Esophagus squamous epithelium (tissue), 5 donors: ENCODE results near the gene TMEM163. TPM values are rescaled to one million over a fixed set of nuclear protein-coding genes. Genes with fewer than 3 reads are reported as not detected.

ENCODE experiments used
- DNase-seq: peaks from one replicate; lab custom pipeline; 2025; lab: John Stamatoyannopoulos, UW
- H3K27ac ChIP-seq, 4 donors: fragments of 200-600 bp; sonication (generic); one replicate each; pipeline ENCODE4 v1.5.1; 2016 to 2019; ENCODE audit warnings: mild to moderate bottlenecking in 1 of 4
- H3K27me3 ChIP-seq, 4 donors: fragments of 200-600 bp; sonication (generic); 1 replicate in 3 of 4; 2 replicates in 1 of 4; pipeline versions ENCODE4 v1.5.1 to v1.6.0; 2017 to 2021; ENCODE audit warnings: antibody characterized with exemption in 1 of 4
- H3K36me3 ChIP-seq, 3 donors: fragments of 200-600 bp; sonication (generic); one replicate each; pipeline ENCODE4 v1.5.1; 2016 to 2019
- H3K4me1 ChIP-seq, 3 donors: fragments of 200-600 bp; sonication (generic); one replicate each; pipeline ENCODE4 v1.5.1; 2017 to 2019
- H3K4me3 ChIP-seq, 4 donors: fragments of 200-600 bp; sonication (generic); 1 replicate in 3 of 4; 2 replicates in 1 of 4; pipeline ENCODE4 v1.5.1; 2016 to 2019; ENCODE audit warnings: mild to moderate bottlenecking in 2 of 4, moderate library complexity in 1 of 4
- H3K9me3 ChIP-seq, 3 donors: fragments of 200-600 bp; sonication (generic); one replicate each; pipeline ENCODE4 v1.5.1; 2016 to 2019
- CTCF ChIP-seq, 6 experiments: fragments of 450-650 bp in 4 of 6; fragments of 200-600 bp in 2 of 6; sonication (generic) in 2 of 6; IDR thresholded peaks; one replicate each; pipeline ENCODE4 v1.5.1; 2016 to 2019; ENCODE audit warnings: antibody characterized with exemption in 6 of 6, mild to moderate bottlenecking in 4 of 6, moderate library complexity in 4 of 6
- POLR2A ChIP-seq, 4 donors: fragments of 450-650 bp; IDR thresholded peaks; one replicate each; pipeline ENCODE4 v1.6.1; 2017; ENCODE audit warnings: antibody characterized with exemption in 4 of 4, mild to moderate bottlenecking in 4 of 4, moderate library complexity in 3 of 4
- whole genome bisulfite sequencing, 2 donors: methylation state at CpG; one replicate each; pipeline ENCODE4 v1.1.5; 2018; 5-methylcytosine and 5-hydroxymethylcytosine counted together
- intact Hi-C: fragments of 100-400 bp; cut with DNase I; formaldehyde crosslinking; loops from one replicate; pipeline ENCODE4 v1.15.0; 2022
- total RNA-seq, 4 donors: library from RNA; depleted of rRNA; stranded (reverse); fragments of >200 nt; gene quantifications; one replicate each; pipeline ENCODE4 v1.1.0, GENCODE V29; 2016
- donor health status: DM: yes; HTN: yes; CAD: no.

TMEM163 gene
- total RNA-seq, 4 donors from 2014 or later: 0.09 to 0.19 (median 0.12) TPM; not detected in 1

- TF ChIP-seq CTCF (IDR thresholded peaks at IDR 0.05): no peak
- no peak for TF ChIP-seq POLR2A (IDR thresholded peaks at IDR 0.05)
- H3K9me3 ChIP-seq: no peaks in the 10 kb centered on the region
- no peak for DNase-seq
Measured at GRCh38 chr2:134449157-134449556, 269.6 kb downstream of the TMEM163 start.

GRCh38 chr2:134448650-134449049 is 270.1 kb downstream of the TMEM163 start:
- Histone ChIP-seq H3K27me3 (no peaks in the 10 kb centered on the region), H3K27ac (no peak overlapping the region), H3K4me3 (no peak overlapping the region), H3K9me3 (no peaks in the 10 kb centered on the region), H3K36me3 (peaks cover 0 to 61% (median 0%) of the 10 kb centered on the region in 3 donors), H3K4me1 (peaks cover 0 to 14% (median 0%) of the 10 kb centered on the region in 3 donors)
- TF ChIP-seq POLR2A (IDR thresholded peaks at IDR 0.05): no peak
- no peak for TF ChIP-seq CTCF (IDR thresholded peaks at IDR 0.05)
- no peak for DNase-seq
- intact Hi-C loops: no loop called here
- WGBS, 2 donors: 83 to 92% methylated on average over 1 to 2 of the region's 6 CpGs

More at GRCh38 chr2:134449157-134449556, 269.6 kb downstream of the TMEM163 start:
- Histone ChIP-seq H3K4me1 (peaks cover 0 to 14% (median 0%) of the 10 kb centered on the region in 3 donors), H3K36me3 (peaks cover 0 to 56% (median 0%) of the 10 kb centered on the region in 3 donors), H3K4me3 (no peak overlapping the region), H3K27me3 (no peaks in the 10 kb centered on the region), H3K27ac (no peak overlapping the region)
- intact Hi-C loops: no loop called here
- WGBS, 2 donors: 67 to 86% methylated on average over 6 of the region's 7 CpGs

- WGBS, 2 donors: 73 to 100% methylated on average over 2 to 4 of the region's 4 CpGs
- intact Hi-C loops: no loop called here
- H3K27me3 ChIP-seq: no peaks in the 10 kb centered on the region
- no peak overlapping the region for H3K4me3 ChIP-seq
- no peak for TF ChIP-seq CTCF (IDR thresholded peaks at IDR 0.05)
- TF ChIP-seq POLR2A (IDR thresholded peaks at IDR 0.05): no peak
- DNase-seq: no peak
- no peaks in the 10 kb centered on the region for H3K9me3 ChIP-seq
- no peak overlapping the region for H3K27ac ChIP-seq
- H3K36me3 ChIP-seq: peaks cover 0 to 68% (median 0%) of the 10 kb centered on the region in 3 donors
- peaks cover 0 to 14% (median 0%) of the 10 kb centered on the region in 3 donors for H3K4me1 ChIP-seq
Measured at GRCh38 chr2:134447669-134448068, 271.1 kb downstream of the TMEM163 start.

- Histone ChIP-seq H3K27me3 (no peaks in the 10 kb centered on the region), H3K4me3 (no peak overlapping the region), H3K4me1 (peaks cover 0 to 14% (median 0%) of the 10 kb centered on the region in 3 donors), H3K9me3 (no peaks in the 10 kb centered on the region), H3K27ac (no peak overlapping the region), H3K36me3 (peaks cover 0 to 77% (median 0%) of the 10 kb centered on the region in 3 donors)
- DNase-seq: no peak
- TF ChIP-seq POLR2A (IDR thresholded peaks at IDR 0.05) (no peak), CTCF (IDR thresholded peaks at IDR 0.05) (no peak)
- intact Hi-C loops: no loop called here
- WGBS, 2 donors: 77 to 82% methylated on average over 4 to 8 of the region's 8 CpGs
Measured at GRCh38 chr2:134446383-134447017, 272.3 kb downstream of the TMEM163 start.

GRCh38 chr2:134445985-134446382 is 272.8 kb downstream of the TMEM163 start:
- TF ChIP-seq POLR2A (IDR thresholded peaks at IDR 0.05): no peak
- no peak for TF ChIP-seq CTCF (IDR thresholded peaks at IDR 0.05)
- no peak for DNase-seq
- WGBS, 2 donors: 90 to 93% methylated on average over 2 to 4 of the region's 11 CpGs
- Histone ChIP-seq H3K27ac (no peak overlapping the region), H3K4me1 (peaks cover 0 to 14% (median 0%) of the 10 kb centered on the region in 3 donors), H3K36me3 (peaks cover 0 to 79% (median 0%) of the 10 kb centered on the region in 3 donors), H3K27me3 (no peaks in the 10 kb centered on the region), H3K9me3 (no peaks in the 10 kb centered on the region), H3K4me3 (no peak overlapping the region)
- intact Hi-C loops: no loop called here
